K562 (cell line): ENCODE data around the gene ARFIP2. TPM values are rescaled to one million over a fixed set of nuclear protein-coding genes. Genes with fewer than 3 reads are reported as not detected.

Experiments
- ATAC-seq: fragments of 200-7000 bp; cut with Tn5 transposase; 3 replicates; pipeline ENCODE4 v1.9.1; 2020; ENCODE audit warnings: moderate library complexity
- BruUV-seq: library from RNA; stranded (reverse); fragments of 400-500 nt; replicated peaks from 2 replicates; lab custom pipeline; 2021; lab: Mats Ljungman, UMichigan
- CTCF ChIA-PET: fragments of 300-600 bp; formaldehyde crosslinking; extraction: SDS; loops from one replicate; lab custom pipeline; 2021; ENCODE audit warnings: low intra/inter-chr PET ratio; lab: Yijun Ruan, JAX
- POLR2A ChIA-PET: fragments of 300-600, 350-650 bp; sonication (Branson Sonifier 250); formaldehyde crosslinking; extraction: SDS; loops from one replicate; lab custom pipeline; 2021; ENCODE audit warnings: antibody characterized with exemption, inconsistent platforms; lab: Yijun Ruan, JAX
- DNase-seq, 4 experiments: peaks; one replicate each; pipeline versions ENCODE4 v3.0.0 to v3.0.0-alpha.2; 2011 to 2018; ENCODE audit warnings: low spot score in 3 of 4, mixed read lengths in 3 of 4; ENCODE audit errors: extremely low read depth in 1 of 4
- FAIRE-seq: peaks from 2 replicates; lab custom pipeline; 2011; peaks lifted over from hg19 to GRCh38; lab: Jason Lieb, UNC
- H2AFZ ChIP-seq: 2 replicates; pipeline ENCODE4 v1.6.0; 2011; ENCODE audit warnings: low read depth, low read length, control low read depth, inconsistent platforms
- H3K27ac ChIP-seq: fragments of 200-600 bp; 3 replicates; pipeline ENCODE4 v1.8.0; 2011; ENCODE audit warnings: low read depth, mild to moderate bottlenecking, control low read depth, inconsistent platforms, low read length, moderate library complexity, mixed read lengths; ENCODE audit errors: extremely low read depth
- H3K27me3 ChIP-seq, 2 experiments: fragments of 300-600 bp in 1 of 2; 2 replicates in 1 of 2; 3 replicates in 1 of 2; pipeline versions ENCODE4 v1.6.0 to v1.8.0; 2011; ENCODE audit warnings: inconsistent platforms in 2 of 2, low read length in 2 of 2, mild to moderate bottlenecking in 1 of 2, mixed read lengths in 1 of 2, moderate library complexity in 1 of 2; ENCODE audit not compliant: control insufficient read depth in 2 of 2, insufficient read depth in 2 of 2
- H3K36me3 ChIP-seq: fragments of 300-600 bp; 3 replicates; pipeline ENCODE4 v1.8.0; 2011; ENCODE audit warnings: mild to moderate bottlenecking, low read length, inconsistent platforms; ENCODE audit not compliant: control insufficient read depth, insufficient read depth
- H3K4me1 ChIP-seq, 2 experiments: fragments of 200-600 bp in 1 of 2; replicated peaks in 1 of 2; 2 replicates in 1 of 2; 3 replicates in 1 of 2; pipeline versions ENCODE4 v1.5.1 to v1.8.0; 2011; ENCODE audit warnings: inconsistent platforms in 2 of 2, low read length in 2 of 2, mild to moderate bottlenecking in 1 of 2, mixed read lengths in 1 of 2, moderate library complexity in 1 of 2; ENCODE audit not compliant: control insufficient read depth in 2 of 2, insufficient read depth in 2 of 2
- H3K4me2 ChIP-seq: 2 replicates; pipeline ENCODE4 v1.6.1; 2011; ENCODE audit warnings: low read length, control low read depth, inconsistent platforms, mixed read lengths; ENCODE audit not compliant: insufficient read depth
- H3K4me3 ChIP-seq: fragments of 200-600 bp; sonication (generic), shearing (Covaris generic); 2 replicates; pipeline ENCODE4 v1.5.1; 2016; ENCODE audit warnings: control low read depth, inconsistent platforms
- H3K79me2 ChIP-seq: fragments of 200-600 bp; 3 replicates; pipeline ENCODE4 v1.8.0; 2011; ENCODE audit warnings: low read length, inconsistent platforms; ENCODE audit not compliant: control insufficient read depth, insufficient read depth
- H3K9ac ChIP-seq, 2 experiments: 2 replicates each; pipeline versions ENCODE4 v1.6.0 to v1.6.1; 2011; ENCODE audit warnings: low read depth in 2 of 2, low read length in 2 of 2, control low read depth in 1 of 2, inconsistent platforms in 1 of 2, mild to moderate bottlenecking in 1 of 2, mixed read lengths in 1 of 2; ENCODE audit not compliant: insufficient read depth in 1 of 2
- H3K9me1 ChIP-seq: one replicate; pipeline ENCODE4 v1.6.0; 2011; ENCODE audit warnings: inconsistent platforms, mild to moderate bottlenecking, low read length, moderate library complexity; ENCODE audit not compliant: control insufficient read depth, insufficient read depth
- H3K9me3 ChIP-seq: replicated peaks from 2 replicates; pipeline ENCODE4 v1.5.1; 2011; ENCODE audit warnings: low read depth, low read length, inconsistent platforms; ENCODE audit not compliant: control insufficient read depth, insufficient read depth
- H4K20me1 ChIP-seq: replicated peaks from 2 replicates; pipeline ENCODE4 v1.6.1; 2011; ENCODE audit warnings: low read length, inconsistent platforms, mixed read lengths; ENCODE audit not compliant: control insufficient read depth, insufficient read depth
- KDM5B ChIP-seq: fragments of 200-600 bp; sonication (generic); IDR thresholded peaks from 2 replicates; pipeline ENCODE4 v1.6.1; 2012; ENCODE audit warnings: low read depth, mild to moderate bottlenecking, moderate library complexity, low read length, control low read depth, inconsistent platforms; ENCODE audit not compliant: insufficient replicate concordance
- LCOR ChIP-seq: sonication (generic); formaldehyde crosslinking; IDR thresholded peaks from 2 replicates; pipeline ENCODE4 v1.8.0; 2022; ENCODE audit warnings: mild to moderate bottlenecking, missing genetic modification reagents
- POLR2A ChIP-seq: fragments of 450-650 bp; conservative IDR thresholded peaks from 2 replicates; pipeline ENCODE4 v1.6.1; 2016
- POLR2AphosphoS2 ChIP-seq: IDR thresholded peaks from 2 replicates; pipeline ENCODE4 v1.6.1; 2012; ENCODE audit warnings: low read length, improper control_type of control experiment
- TCF3 ChIP-seq: sonication (generic); formaldehyde crosslinking; IDR thresholded peaks from 2 replicates; pipeline ENCODE4 v1.4.0; 2020; ENCODE audit warnings: mild to moderate bottlenecking, missing genetic modification reagents
- TEAD1 ChIP-seq, 2 experiments: fragments of 450-650 bp in 1 of 2; sonication (generic) in 1 of 2; formaldehyde crosslinking; IDR thresholded peaks; 2 replicates each; pipeline versions ENCODE4 v1.4.0 to v1.8.0; 2020 to 2022; ENCODE audit warnings: mild to moderate bottlenecking in 2 of 2, missing genetic modification reagents in 1 of 2
- XRCC5 ChIP-seq: fragments of 200-400 bp; formaldehyde crosslinking; IDR thresholded peaks from 2 replicates; pipeline ENCODE4 v1.6.1; 2017; ENCODE audit warnings: low read depth, mild to moderate bottlenecking, low read length
- ZBTB7A ChIP-seq: IDR thresholded peaks from 2 replicates; pipeline ENCODE4 v1.6.1; 2011; ENCODE audit warnings: low read depth, mild to moderate bottlenecking, low read length, moderate library complexity, borderline replicate concordance; ENCODE audit not compliant: control insufficient read depth
- ZNF217 ChIP-seq: sonication (generic); formaldehyde crosslinking; IDR thresholded peaks from 2 replicates; pipeline ENCODE4 v1.8.0; 2022; ENCODE audit warnings: mild to moderate bottlenecking, missing genetic modification reagents
- WGBS: fragments of 100-300 bp; shearing (Covaris generic); methylation state at CpG from one replicate; pipeline ENCODE4 v1.1.6; 2016; ENCODE audit warnings: low coverage, mixed read lengths; ENCODE audit not compliant: insufficient coverage; ENCODE audit errors: missing lambda C conversion rate; 5-methylcytosine and 5-hydroxymethylcytosine counted together
- in situ Hi-C: fragments of 300-500 bp; cut with MboI; formaldehyde crosslinking; loops from 4 replicates; pipeline ENCODE4 v1.15.0; 2018; ENCODE audit warnings: inconsistent platforms, mixed read lengths
- intact Hi-C: fragments of 100-400 bp; cut with micrococcal nuclease; formaldehyde crosslinking; loops from 2 replicates; pipeline ENCODE4 v1.14.2; 2022
- polyA plus RNA-seq, 8 experiments: library from polyadenylated mRNA; depleted of rRNA in 4 of 8; stranded (reverse) in 5 of 8; unstranded in 3 of 8; fragments of >200 nt; fragmentation: Nextera tagmentation in 2 of 8; fragmentation: Illumina TruSeq in 1 of 8; extraction: Ambion mirVana in 2 of 8; extraction: Trizol in 1 of 8; gene quantifications; 2 replicates each; pipeline versions ENCODE4 v1.2.1 to v1.2.3, GENCODE V29; 2011 to 2014; ENCODE audit warnings: inconsistent platforms in 1 of 8, missing spikeins in 1 of 8
- total RNA-seq, 7 experiments: library from RNA; depleted of rRNA in 6 of 7; stranded (reverse); fragments of >200 nt in 6 of 7; fragmentation: Illumina TruSeq in 2 of 7; extraction: Trizol in 2 of 7; gene quantifications; 2 replicates each; pipeline versions ENCODE4 v1.2.1 to v1.2.3, GENCODE V29; 2011 to 2021; ENCODE audit warnings: low replicate concordance in 1 of 7

The ARFIP2 gene
- total and polyA plus RNA-seq, 9 of the 15 experiments (the other 6 are each of a cell fraction or from before 2014, with no cell fraction given): 11.8 to 74.1 (median 41.0) TPM

GRCh38 chr11:6474806-6475500, 6.2 kb downstream of the ARFIP2 start:
- FAIRE-seq: no peak

More at GRCh38 chr11:6474806-6475500, 6.2 kb downstream of the ARFIP2 start:
- intact Hi-C loops: loop anchor here (2.0 kb wide), 1 partner anchor 128 kb away; the partner anchor contains the start of genes ILK and RRP8
- peaks cover 12% of the 10 kb centered on the region for H3K79me2 ChIP-seq
- H3K9me1 ChIP-seq: no peaks in the 10 kb centered on the region
- H3K4me1 ChIP-seq: peaks cover 15 to 16% of the 10 kb centered on the region in 2 experiments; a peak in 4 of 5 replicates
- 0 out of 2 replicates have a peak overlapping the region, but pooled peaks have one; percentile 72 for H3K4me2 ChIP-seq
- DNase-seq: peak in 1 of 4 experiments; percentile 12
- H4K20me1 ChIP-seq: no peaks in the 10 kb centered on the region
- no peak overlapping the region for H3K4me3 ChIP-seq
- 57% methylated on average over 3 of the region's 3 CpGs for WGBS
- no peak overlapping the region for H3K27ac ChIP-seq
- BruUV-seq: no TSS peak
- no peak overlapping the region for H3K9ac ChIP-seq
- peaks cover 39% of the 10 kb centered on the region; the same call in 2 of the 3 replicates for H3K36me3 ChIP-seq
- no peaks in the 10 kb centered on the region for H3K9me3 ChIP-seq
- POLR2A ChIA-PET: interaction anchor here (0.7 to 2.7 kb wide), 6 partner anchors 9 to 969 kb away, joined by 3 to 12 read pairs (median 5); partner anchors contain the start of gene DNHD1
- TF ChIP-seq XRCC5 (no peak), KDM5B (peak; percentile 30), POLR2AphosphoS2 (0 out of 2 replicates have a peak, but pooled peaks have one; percentile 15), LCOR (CRISPR knock-in tag) (0 out of 2 replicates have a peak, but pooled peaks have one; percentile 2), TCF3 (CRISPR knock-in tag) (no peak), ZBTB7A (no peak), TEAD1 (CRISPR knock-in tag; IDR thresholded peaks at IDR 0.05) (0 out of 4 replicates have a peak, but pooled peaks of 1 of the 2 experiments have one; percentile 34), ZNF217 (no peak), POLR2A (0 out of 2 replicates have a peak, but pooled peaks have one; percentile 59)
- TF ChIP-seq, all 486 proteins: peak for 5
- CTCF ChIA-PET: no interaction called here
- in situ Hi-C loops: no loop called here
- Histone ChIP-seq H2AFZ (no peak overlapping the region), H3K27me3 (no peaks in the 10 kb centered on the region)
- ATAC-seq: peak; percentile 2; the same call in 2 of the 3 replicates
